NT2/D1 (cell line): ENCODE results near the gene SCAF4.

Experiments used
- SUZ12 ChIP-seq: IDR thresholded peaks from 2 replicates; pipeline ENCODE4 v1.6.1; 2011; ENCODE audit not compliant: insufficient read length, insufficient read depth; ENCODE audit errors: extremely low read depth
- YY1 ChIP-seq: IDR thresholded peaks from 2 replicates; pipeline ENCODE4 v1.6.1; 2011; ENCODE audit not compliant: insufficient read length, insufficient read depth

- TF ChIP-seq YY1 (no peak), SUZ12 (no peak)
Observed at GRCh38 chr21:31686272-31686915, 45.5 kb downstream of the SCAF4 start.
